Activated B cell treated with CpG ODN at 0.5 μM for 24 hours (primary cell): Measurements from ENCODE around the gene AP3B1. TPM values are rescaled to one million over a fixed set of nuclear protein-coding genes. Genes with fewer than 3 reads are reported as not detected.

Experiments
- ATAC-seq: fragments of 200-7000 bp; cut with Tn5 transposase; one replicate; pipeline ENCODE4 v1.10.0; 2021; ENCODE audit warnings: low read depth, mild to moderate bottlenecking, moderate library complexity
- CTCF ChIA-PET: fragments of 350-600 bp; sonication (Branson Sonifier 250); formaldehyde crosslinking; loops from one replicate; lab custom pipeline; 2021; ENCODE audit warnings: antibody characterized with exemption; lab: Charles Lee
- POLR2A ChIA-PET: fragments of 350-600 bp; sonication (Branson Sonifier 250); formaldehyde crosslinking; loops from one replicate; lab custom pipeline; 2021; ENCODE audit warnings: antibody characterized with exemption; lab: Charles Lee
- DNase-seq: peaks from one replicate; pipeline ENCODE4 v3.0.0; 2022
- H3K27ac Mint-ChIP-seq: one replicate; pipeline ENCODE4 v1.8.0; 2020; ENCODE audit warnings: mixed read lengths
- H3K27me3 Mint-ChIP-seq: one replicate; pipeline ENCODE4 v1.8.0; 2021; ENCODE audit warnings: mixed read lengths
- H3K36me3 Mint-ChIP-seq: one replicate; pipeline ENCODE4 v1.8.0; 2021; ENCODE audit warnings: low read depth, mixed read lengths
- H3K4me1 Mint-ChIP-seq: one replicate; pipeline ENCODE4 v1.8.0; 2021; ENCODE audit warnings: mixed read lengths
- H3K4me3 Mint-ChIP-seq: one replicate; pipeline ENCODE4 v1.8.0; 2020; ENCODE audit warnings: mild to moderate bottlenecking, mixed read lengths
- H3K9me3 Mint-ChIP-seq: one replicate; pipeline ENCODE4 v1.8.0; 2020; ENCODE audit warnings: mixed read lengths
- CTCF ChIP-seq: fragments of 200-600 bp; IDR thresholded peaks from one replicate; pipeline ENCODE4 v1.8.0; 2022; ENCODE audit warnings: antibody characterized with exemption, mild to moderate bottlenecking
- intact Hi-C: fragments of 100-400 bp; cut with micrococcal nuclease; formaldehyde crosslinking; loops from one replicate; pipeline ENCODE4 v1.15.1; 2024
- total RNA-seq: library from RNA; stranded (reverse); gene quantifications from 2 replicates; pipeline ENCODE4 v1.2.3, GENCODE V29; 2022

Gene AP3B1
- total RNA-seq, 1 donor from 2014 or later = 52.9 TPM

DNA sequence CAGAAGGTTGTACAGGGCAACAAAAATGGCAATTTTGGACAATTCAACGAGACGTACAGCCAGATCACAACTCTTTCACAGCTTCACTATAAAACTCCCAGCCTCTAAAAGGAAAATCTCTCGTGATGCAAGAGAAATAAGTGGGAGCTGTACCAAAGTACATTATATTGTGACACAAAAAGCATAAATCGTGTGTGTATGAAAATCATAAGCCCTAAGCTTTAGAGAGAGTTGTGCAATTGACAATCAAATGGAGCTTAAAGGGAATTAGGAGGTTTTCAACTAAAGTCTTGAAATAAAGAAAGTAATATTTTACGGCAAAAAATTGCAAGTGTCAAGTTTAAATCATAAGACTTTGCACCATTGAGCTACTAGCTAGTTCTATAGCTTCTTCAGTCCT is 323.6 kb downstream of the AP3B1 start:
- H3K4me1 Mint-ChIP-seq = peaks cover 17% of the 10 kb centered on the region
- DNase-seq = no peak
- ChIA-PET POLR2A (interaction anchor here (0.9 kb wide), 1 partner anchor 118 kb away, joined by 3 read pairs; no protein-coding TSS in a partner anchor), CTCF (no interaction called here)
- no peak overlapping the region for H3K27ac Mint-ChIP-seq
- no peak for ATAC-seq
- no peaks in the 10 kb centered on the region for H3K9me3 Mint-ChIP-seq
- intact Hi-C loops = loop anchor here (5.0 kb wide), 1 partner anchor 104 kb away; no protein-coding TSS in a partner anchor
- no peak for TF ChIP-seq CTCF
- H3K36me3 Mint-ChIP-seq = no peaks in the 10 kb centered on the region
- peaks cover 40% of the 10 kb centered on the region for H3K27me3 Mint-ChIP-seq
- no peak overlapping the region for H3K4me3 Mint-ChIP-seq

GRCh38 chr5:77963795-77964194 is 330.7 kb downstream of the AP3B1 start:
- CTCF ChIA-PET = no interaction called here
- TF ChIP-seq CTCF = no peak
- H3K4me3 Mint-ChIP-seq = no peak overlapping the region
- ATAC-seq = no peak
- peaks cover 29% of the 10 kb centered on the region for H3K27me3 Mint-ChIP-seq
- H3K27ac Mint-ChIP-seq = no peak overlapping the region
- no peaks in the 10 kb centered on the region for H3K9me3 Mint-ChIP-seq
- intact Hi-C loops = no loop called here
- H3K4me1 Mint-ChIP-seq = no peaks in the 10 kb centered on the region
- POLR2A ChIA-PET = no interaction called here
- no peaks in the 10 kb centered on the region for H3K36me3 Mint-ChIP-seq
- DNase-seq = no peak

GRCh38 chr5:77960863-77961396 is 333.6 kb downstream of the AP3B1 start:
- H3K27ac Mint-ChIP-seq = no peak overlapping the region
- H3K27me3 Mint-ChIP-seq = peaks cover 43% of the 10 kb centered on the region
- ATAC-seq (no peak), DNase-seq (no peak)
- no peak overlapping the region for H3K4me3 Mint-ChIP-seq
- peaks cover 8% of the 10 kb centered on the region for H3K4me1 Mint-ChIP-seq
- TF ChIP-seq CTCF = no peak
- H3K36me3 Mint-ChIP-seq = no peaks in the 10 kb centered on the region
- no peaks in the 10 kb centered on the region for H3K9me3 Mint-ChIP-seq
- ChIA-PET CTCF (no interaction called here), POLR2A (no interaction called here)
- intact Hi-C loops = no loop called here

GRCh38 chr5:77960305-77960704 is 334.2 kb downstream of the AP3B1 start:
- ATAC-seq (no peak), DNase-seq (no peak)
- peaks cover 43% of the 10 kb centered on the region for H3K27me3 Mint-ChIP-seq
- no peak overlapping the region for H3K4me3 Mint-ChIP-seq
- TF ChIP-seq CTCF = no peak
- no peaks in the 10 kb centered on the region for H3K9me3 Mint-ChIP-seq
- intact Hi-C loops = no loop called here
- no peaks in the 10 kb centered on the region for H3K36me3 Mint-ChIP-seq
- CTCF ChIA-PET = no interaction called here
- no peak overlapping the region for H3K27ac Mint-ChIP-seq
- POLR2A ChIA-PET = no interaction called here
- H3K4me1 Mint-ChIP-seq = peaks cover 8% of the 10 kb centered on the region

GRCh38 chr5:77958642-77959330 is 335.7 kb downstream of the AP3B1 start:
- intact Hi-C loops = no loop called here
- ChIA-PET POLR2A (interaction anchor here (1.2 kb wide), 1 partner anchor 106 kb away, joined by 3 read pairs; no protein-coding TSS in a partner anchor), CTCF (no interaction called here)
- no peak overlapping the region for H3K4me3 Mint-ChIP-seq
- no peak overlapping the region for H3K27ac Mint-ChIP-seq
- H3K36me3 Mint-ChIP-seq = no peaks in the 10 kb centered on the region
- peaks cover 37% of the 10 kb centered on the region for H3K27me3 Mint-ChIP-seq
- peaks cover 8% of the 10 kb centered on the region for H3K4me1 Mint-ChIP-seq
- no peaks in the 10 kb centered on the region for H3K9me3 Mint-ChIP-seq
- ATAC-seq (no peak), DNase-seq (no peak)
- TF ChIP-seq CTCF = no peak
